ENCODE data around the gene LRRC71. TPM values are rescaled to one million over a fixed set of nuclear protein-coding genes. Genes with fewer than 3 reads are reported as not detected.

LRRC71 gene
- total and polyA plus RNA-seq, 2 of the 13 experiments (the other 11 are each of a cell fraction or from before 2014, with no cell fraction given), result not detected

- no peak for TF ChIP-seq ZNF468 (CRISPR knock-in tag; IDR thresholded peaks at IDR 0.05)
Measured at GRCh38 chr1:156895927-156896326, 24.5 kb upstream of the LRRC71 start (continued).

- no peak overlapping the region for H2AFZ ChIP-seq (ENCODE audit: low read length)
- DNase-seq (ENCODE audit: low spot score) (peak; percentile 53), FAIRE-seq (no peak), ATAC-seq (no peak)
- no peak overlapping the region for H3K27ac ChIP-seq (ENCODE audit: extremely low read length, insufficient read depth, low read length)
- H4K20me1 ChIP-seq (ENCODE audit: insufficient read depth, low read length), result no peaks in the 10 kb centered on the region
- CTCF ChIA-PET (ENCODE audit: low intra/inter-chr PET ratio, low total read pairs), result no interaction called here
- H3K9me3 ChIP-seq (ENCODE audit: low read length), result no peaks in the 10 kb centered on the region
- no TSS peak for BruUV-seq (replicated peaks)
- 47% methylated on average over 12 of the region's 16 CpGs for WGBS (ENCODE audit: low lambda C conversion rate)
- H3K4me2 ChIP-seq (ENCODE audit: low read depth, low read length), result no peak overlapping the region
- peaks cover 4 to 78% of the 10 kb centered on the region in 2 experiments for H3K27me3 ChIP-seq (ENCODE audit: control insufficient read depth in 1 of 2, insufficient read depth in 2 of 2, low read length in 2 of 2)
- in situ Hi-C loops (cut with HindIII; ENCODE audit: extremely low pct_ligation_motif_present, low pct_unique_long_range_greater_than_20kb) (no loop called here), intact Hi-C loops (cut with micrococcal nuclease; ENCODE audit: unreplicated experiment) (no loop called here)
- TF ChIP-seq ZNF260 (CRISPR knock-in tag; IDR thresholded peaks at IDR 0.05; ENCODE audit: borderline replicate concordance, low read depth) (no peak), TARDBP (CRISPR knock-in tag; IDR thresholded peaks at IDR 0.05) (no peak), KDM3A (CRISPR knock-in tag; IDR thresholded peaks at IDR 0.05; ENCODE audit: low read depth) (no peak), SRY (CRISPR knock-in tag; IDR thresholded peaks at IDR 0.05) (no peak), NR2F1 (CRISPR knock-in tag; IDR thresholded peaks at IDR 0.05) (0 out of 4 replicates have a peak, but pooled peaks of 1 of the 2 experiments have one; percentile 37), FOSL2 (CRISPR knock-in tag; IDR thresholded peaks at IDR 0.05) (peak; percentile 51; the same call in 1 of the 2 replicates), RARA (CRISPR knock-in tag; IDR thresholded peaks at IDR 0.05) (peak; percentile 20; the same call in 1 of the 2 replicates), ZNF17 (CRISPR knock-in tag; IDR thresholded peaks at IDR 0.05) (no peak), SUZ12 (IDR thresholded peaks at IDR 0.05; ENCODE audit: low read depth, low read length) (no peak), KMT2A (CRISPR knock-in tag; IDR thresholded peaks at IDR 0.05) (no peak), GZF1 (CRISPR knock-in tag; IDR thresholded peaks at IDR 0.05) (no peak), KLF11 (CRISPR knock-in tag; IDR thresholded peaks at IDR 0.05) (no peak)
- H3K4me1 ChIP-seq (ENCODE audit: insufficient read depth, low read length), result peaks cover 28% of the 10 kb centered on the region
- no peak overlapping the region for H3K4me3 ChIP-seq (replicated peaks in 1 of 3; ENCODE audit: insufficient read depth in 1 of 3, low read depth in 2 of 3, low read length in 3 of 3)
- H3K36me3 ChIP-seq (replicated peaks in 1 of 2; ENCODE audit: control insufficient read depth in 1 of 2, insufficient read depth in 2 of 2, low read length in 2 of 2), result no peaks in the 10 kb centered on the region
- POLR2A ChIA-PET, result interaction anchor here (0.6 kb wide), 1 partner anchor 220 kb away, joined by 4 read pairs; the partner anchor contains the start of gene NES
- H3K79me2 ChIP-seq (ENCODE audit: insufficient read depth, low read length), result no peaks in the 10 kb centered on the region
- H3K9ac ChIP-seq (ENCODE audit: insufficient read depth, low read depth, low read length), result no peak overlapping the region
Measured at GRCh38 chr1:156896490-156897033, 23.9 kb upstream of the LRRC71 start.

Data from HepG2 (cell line).